Measurements from ENCODE around the gene SEMA5A. TPM values are rescaled to one million over a fixed set of nuclear protein-coding genes. Genes with fewer than 3 reads are reported as not detected.

SEMA5A gene
- total RNA-seq, 1 experiment from 2014 or later: 0.15 TPM

- intact Hi-C loops (cut with micrococcal nuclease; ENCODE audit: unreplicated experiment): no loop called here
- no TSS peak for BruUV-seq (replicated peaks)
- in situ Hi-C loops (cut with HindIII; ENCODE audit: low pct_unique_long_range_greater_than_20kb, low sequenced_read_pairs): no loop called here
- no peaks in the 10 kb centered on the region for H3K4me1 ChIP-seq (ENCODE audit: control insufficient read depth, insufficient read depth, low read length)
- CTCF ChIA-PET: no interaction called here
- POLR2A ChIA-PET: no interaction called here
- no peak for TF ChIP-seq SIN3A (IDR thresholded peaks at IDR 0.05; ENCODE audit: borderline replicate concordance, insufficient read depth, low read depth, low read length)
- TF ChIP-seq POLR2AphosphoS5 (IDR thresholded peaks at IDR 0.05; ENCODE audit: low read depth, low read length): no peak
- TF ChIP-seq REST (IDR thresholded peaks at IDR 0.05; ENCODE audit: insufficient read depth in 1 of 2, low read depth in 2 of 2, low read length in 1 of 2): no peak
- no peak for TF ChIP-seq CTCF (IDR thresholded peaks at IDR 0.05)
- ATAC-seq: no peak
- H3K4me3 ChIP-seq (ENCODE audit: low read depth in 2 of 2, low read length in 2 of 2): no peak overlapping the region
- H3K27me3 ChIP-seq (ENCODE audit: control insufficient read depth, insufficient read depth, low read length): no peaks in the 10 kb centered on the region
- 0 out of 2 replicates have a peak, but pooled peaks cover 3% of the 10 kb centered on the region for H3K9me3 ChIP-seq (ENCODE audit: control insufficient read depth, insufficient read depth, low read depth, low read length)
- no peak for DNase-seq (ENCODE audit: low read depth, low spot score)
- no peak overlapping the region for H3K27ac ChIP-seq (ENCODE audit: low read length)
- H3K36me3 ChIP-seq (ENCODE audit: control insufficient read depth, insufficient read depth, low read length): no peaks in the 10 kb centered on the region
Observed at GRCh38 chr5:9071074-9071473, 474.8 kb downstream of the SEMA5A start.

GRCh38 chr5:9069650-9070049 lies 476.2 kb downstream of the SEMA5A start:
- BruUV-seq (replicated peaks): no TSS peak
- Histone ChIP-seq H3K4me3 (ENCODE audit: low read depth in 2 of 2, low read length in 2 of 2) (no peak overlapping the region), H3K27me3 (ENCODE audit: control insufficient read depth, insufficient read depth, low read length) (no peaks in the 10 kb centered on the region), H3K4me1 (ENCODE audit: control insufficient read depth, insufficient read depth, low read length) (no peaks in the 10 kb centered on the region), H3K27ac (ENCODE audit: low read length) (no peak overlapping the region), H3K9me3 (ENCODE audit: control insufficient read depth, insufficient read depth, low read depth, low read length) (0 out of 2 replicates have a peak, but pooled peaks cover 3% of the 10 kb centered on the region), H3K36me3 (ENCODE audit: control insufficient read depth, insufficient read depth, low read length) (no peaks in the 10 kb centered on the region)
- ATAC-seq (no peak), DNase-seq (ENCODE audit: low read depth, low spot score) (no peak)
- TF ChIP-seq CTCF (IDR thresholded peaks at IDR 0.05) (no peak), REST (IDR thresholded peaks at IDR 0.05; ENCODE audit: insufficient read depth in 1 of 2, low read depth in 2 of 2, low read length in 1 of 2) (no peak)
- intact Hi-C loops (cut with micrococcal nuclease; ENCODE audit: unreplicated experiment): no loop called here
- ChIA-PET CTCF (no interaction called here), POLR2A (no interaction called here)
- in situ Hi-C loops (cut with HindIII; ENCODE audit: low pct_unique_long_range_greater_than_20kb, low sequenced_read_pairs): no loop called here
